OCI-LY1 (cell line): ENCODE measurements around the gene DIDO1.

ENCODE experiments used
- H2AFZ ChIP-seq: fragments of 200-600 bp; sonication (generic), shearing (Covaris generic); 2 replicates; pipeline ENCODE4 v1.6.0; 2014; ENCODE audit warnings: antibody characterized with exemption, mild to moderate bottlenecking, low read length
- H3F3A ChIP-seq: fragments of 200-600 bp; sonication (generic), shearing (Covaris generic); 2 replicates; pipeline ENCODE4 v1.6.0; 2014; ENCODE audit warnings: mild to moderate bottlenecking, antibody characterized with exemption, low read length, moderate library complexity; ENCODE audit not compliant: insufficient read depth
- H3K27ac ChIP-seq: fragments of 200-600 bp; sonication (generic); 2 replicates; pipeline ENCODE4 v1.5.1; 2014; ENCODE audit warnings: low read length, mixed run types, mild to moderate bottlenecking, low read depth; ENCODE audit not compliant: poor library complexity, severe bottlenecking
- H3K27me3 ChIP-seq: fragments of 200-600 bp; sonication (generic); 2 replicates; pipeline ENCODE4 v1.6.0; 2014; ENCODE audit warnings: antibody characterized with exemption, mild to moderate bottlenecking, low read length, moderate library complexity; ENCODE audit not compliant: insufficient read depth
- H3K36me3 ChIP-seq: fragments of 200-600 bp; sonication (generic); 2 replicates; pipeline ENCODE4 v1.6.1; 2014; ENCODE audit warnings: mild to moderate bottlenecking, antibody characterized with exemption, low read length, moderate library complexity, mixed read lengths; ENCODE audit not compliant: insufficient read depth
- H3K4me1 ChIP-seq: fragments of 200-600 bp; sonication (generic); 2 replicates; pipeline ENCODE4 v1.5.1; 2014; ENCODE audit warnings: mild to moderate bottlenecking, low read length, moderate library complexity; ENCODE audit not compliant: insufficient read depth, severe bottlenecking
- H3K4me2 ChIP-seq: fragments of 200-600 bp; sonication (generic), shearing (Covaris generic); 2 replicates; pipeline ENCODE4 v1.6.1; 2014; ENCODE audit warnings: low read length
- H3K4me3 ChIP-seq: fragments of 200-600 bp; sonication (generic); 2 replicates; pipeline ENCODE4 v1.5.1; 2014; ENCODE audit warnings: low read length, low read depth, mild to moderate bottlenecking, mixed read lengths; ENCODE audit not compliant: poor library complexity, severe bottlenecking
- H3K79me2 ChIP-seq: fragments of 200-600 bp; shearing (Covaris generic); 2 replicates; pipeline ENCODE4 v1.6.1; 2016; ENCODE audit warnings: mixed run types, low read length, mixed read lengths; ENCODE audit not compliant: insufficient read depth
- H3K9ac ChIP-seq: fragments of 200-600 bp; sonication (generic), shearing (Covaris generic); 2 replicates; pipeline ENCODE4 v1.6.1; 2014; ENCODE audit warnings: mild to moderate bottlenecking, low read length, mixed read lengths
- H3K9me2 ChIP-seq: fragments of 200-600 bp; sonication (generic), shearing (Covaris generic); 2 replicates; pipeline ENCODE4 v1.6.1; 2014; ENCODE audit warnings: low read depth, mild to moderate bottlenecking, low read length, mixed read lengths
- H3K9me3 ChIP-seq: fragments of 200-600 bp; shearing (Covaris generic); 2 replicates; pipeline ENCODE4 v1.6.1; 2014; ENCODE audit warnings: low read length, mixed read lengths
- H4K20me1 ChIP-seq: fragments of 200-600 bp; sonication (generic), shearing (Covaris generic); 2 replicates; pipeline ENCODE4 v1.6.0; 2016; ENCODE audit warnings: mild to moderate bottlenecking, low read length; ENCODE audit not compliant: insufficient read depth
- CTCF ChIP-seq: fragments of 200-600 bp; sonication (generic), shearing (Covaris generic); IDR thresholded peaks from 2 replicates; pipeline ENCODE4 v1.5.1; 2017; ENCODE audit warnings: mild to moderate bottlenecking, antibody characterized with exemption, low read length, moderate library complexity, mixed read lengths
- EZH2 ChIP-seq: fragments of 200-600 bp; sonication (generic), shearing (Covaris generic); IDR thresholded peaks from 2 replicates; pipeline ENCODE4 v1.8.0; 2017; ENCODE audit warnings: borderline replicate concordance, mixed run types, mild to moderate bottlenecking, antibody characterized with exemption, low read length, moderate library complexity, mixed read lengths

Gene DIDO1

GRCh38 chr20:62894261-62894660 is 32.0 kb downstream of the DIDO1 start:
- Histone ChIP-seq H3K4me3 (no peak overlapping the region), H3K4me2 (no peak overlapping the region), H3K9ac (no peak overlapping the region), H3K27ac (no peak overlapping the region), H3K9me3 (no peaks in the 10 kb centered on the region), H2AFZ (no peak overlapping the region), H3K36me3 (peaks cover 87% of the 10 kb centered on the region), H3K9me2 (no peaks in the 10 kb centered on the region), H3K79me2 (no peaks in the 10 kb centered on the region), H3K27me3 (no peaks in the 10 kb centered on the region), H3F3A (no peaks in the 10 kb centered on the region), H4K20me1 (no peaks in the 10 kb centered on the region), H3K4me1 (peaks cover 3% of the 10 kb centered on the region)
- TF ChIP-seq EZH2 (no peak), CTCF (no peak)

- Histone ChIP-seq H3K4me2 (no peak overlapping the region), H3K27ac (no peak overlapping the region), H2AFZ (no peak overlapping the region), H4K20me1 (no peaks in the 10 kb centered on the region), H3K9ac (no peak overlapping the region), H3K27me3 (no peaks in the 10 kb centered on the region), H3K79me2 (no peaks in the 10 kb centered on the region), H3K9me2 (no peaks in the 10 kb centered on the region), H3K4me1 (no peaks in the 10 kb centered on the region), H3K4me3 (no peak overlapping the region), H3F3A (no peaks in the 10 kb centered on the region), H3K9me3 (no peaks in the 10 kb centered on the region), H3K36me3 (peaks cover 93% of the 10 kb centered on the region)
- TF ChIP-seq CTCF, result no peak
- TF ChIP-seq EZH2, result no peak
Measured at GRCh38 chr20:62893700-62894099, 32.6 kb downstream of the DIDO1 start.

- no peaks in the 10 kb centered on the region for H3K27me3 ChIP-seq
- H3K9ac ChIP-seq, result no peak overlapping the region
- no peak overlapping the region for H3K4me3 ChIP-seq
- H3K4me1 ChIP-seq, result no peaks in the 10 kb centered on the region
- H3K27ac ChIP-seq, result no peak overlapping the region
- H3K9me3 ChIP-seq, result no peaks in the 10 kb centered on the region
- no peaks in the 10 kb centered on the region for H3F3A ChIP-seq
- no peaks in the 10 kb centered on the region for H4K20me1 ChIP-seq
- H2AFZ ChIP-seq, result no peak overlapping the region
- H3K36me3 ChIP-seq, result peaks cover 99% of the 10 kb centered on the region
- no peak overlapping the region for H3K4me2 ChIP-seq
- no peaks in the 10 kb centered on the region for H3K79me2 ChIP-seq
- TF ChIP-seq EZH2 (no peak), CTCF (no peak)
- no peaks in the 10 kb centered on the region for H3K9me2 ChIP-seq
Measured at GRCh38 chr20:62892348-62893304, 33.7 kb downstream of the DIDO1 start.
